ENCODE results near the gene UCKL1.

UCKL1 gene

GRCh38 chr20:63951398-63952209 is 4.6 kb downstream of the UCKL1 start:
- no peak for TF ChIP-seq CTCF (IDR thresholded peaks at IDR 0.05)

- no peak for TF ChIP-seq CTCF (IDR thresholded peaks at IDR 0.05)
Measured at GRCh38 chr20:63950701-63951397, 5.4 kb downstream of the UCKL1 start.

- no peak for TF ChIP-seq CTCF (IDR thresholded peaks at IDR 0.05)
Measured at GRCh38 chr20:63947638-63948456, 8.4 kb downstream of the UCKL1 start.

GRCh38 chr20:63946986-63947637 is 9.1 kb downstream of the UCKL1 start:
- TF ChIP-seq CTCF (IDR thresholded peaks at IDR 0.05): no peak

- TF ChIP-seq CTCF (IDR thresholded peaks at IDR 0.05): no peak
Measured at GRCh38 chr20:63945921-63946920, 10.0 kb downstream of the UCKL1 start.

GRCh38 chr20:63945031-63945658 is 11.1 kb downstream of the UCKL1 start:
- no peak for TF ChIP-seq CTCF (IDR thresholded peaks at IDR 0.05)
